ENCODE results near the gene GPN3.
"Not testable (repeated sequence)": the region's sequence is repeated elsewhere in the genome, so short reads cannot be mapped to it uniquely, and the experiment has no call there.

DNA sequence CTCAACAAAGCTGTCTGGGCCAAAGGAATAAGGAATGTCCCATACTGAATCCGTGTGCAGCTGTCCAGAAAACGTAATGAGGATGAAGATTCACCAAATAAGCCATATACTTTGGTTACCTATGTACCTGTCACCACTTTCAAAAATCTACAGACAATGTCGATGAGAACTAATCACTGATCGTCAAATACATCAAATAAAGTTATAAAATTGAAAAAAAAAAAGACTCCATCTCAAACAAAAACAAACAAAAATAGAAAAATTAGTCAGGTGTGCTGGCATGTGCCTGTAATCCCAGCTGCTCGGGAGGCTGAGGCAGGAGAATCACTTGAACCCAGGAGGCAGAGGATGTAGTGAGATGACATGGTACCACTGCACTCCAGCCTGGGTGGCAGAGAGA is 6.9 kb downstream of the GPN3 start:
- TF ChIP-seq POLR2A (IDR thresholded peaks at IDR 0.05; ENCODE audit: low read length); GATA1 (IDR thresholded peaks at IDR 0.05; ENCODE audit: low read depth, low read length): not testable (repeated sequence)

Data from erythroblast (primary cell).